SK-N-SH (cell line): ENCODE results near the gene TGIF1.

ENCODE experiments used
- GABPA ChIP-seq: IDR thresholded peaks from 2 replicates; pipeline ENCODE4 v1.4.0; 2012; ENCODE audit warnings: low read depth, mild to moderate bottlenecking
- POLR2AphosphoS5 ChIP-seq: IDR thresholded peaks from 2 replicates; pipeline ENCODE4 v1.6.1; 2012; ENCODE audit warnings: low read depth, low read length
- YY1 ChIP-seq: IDR thresholded peaks from 2 replicates; pipeline ENCODE4 v1.4.0; 2012; ENCODE audit warnings: low read depth, mild to moderate bottlenecking
- TF ChIP-seq, protein P1 (sequence below): IDR thresholded peaks from 2 replicates; pipeline ENCODE4 v1.6.1; 2012; ENCODE audit warnings: mild to moderate bottlenecking, low read depth, low read length, moderate library complexity
- TF ChIP-seq, protein P2 (sequence below): fragments of 200-600 bp; sonication (generic); IDR thresholded peaks from 2 replicates; pipeline ENCODE4 v1.6.1; 2017; ENCODE audit warnings: antibody characterized with exemption, mild to moderate bottlenecking, moderate library complexity

- TF ChIP-seq POLR2AphosphoS5 (no peak), GABPA (no peak), YY1 (no peak)
- TF ChIP-seq, protein P1, sequence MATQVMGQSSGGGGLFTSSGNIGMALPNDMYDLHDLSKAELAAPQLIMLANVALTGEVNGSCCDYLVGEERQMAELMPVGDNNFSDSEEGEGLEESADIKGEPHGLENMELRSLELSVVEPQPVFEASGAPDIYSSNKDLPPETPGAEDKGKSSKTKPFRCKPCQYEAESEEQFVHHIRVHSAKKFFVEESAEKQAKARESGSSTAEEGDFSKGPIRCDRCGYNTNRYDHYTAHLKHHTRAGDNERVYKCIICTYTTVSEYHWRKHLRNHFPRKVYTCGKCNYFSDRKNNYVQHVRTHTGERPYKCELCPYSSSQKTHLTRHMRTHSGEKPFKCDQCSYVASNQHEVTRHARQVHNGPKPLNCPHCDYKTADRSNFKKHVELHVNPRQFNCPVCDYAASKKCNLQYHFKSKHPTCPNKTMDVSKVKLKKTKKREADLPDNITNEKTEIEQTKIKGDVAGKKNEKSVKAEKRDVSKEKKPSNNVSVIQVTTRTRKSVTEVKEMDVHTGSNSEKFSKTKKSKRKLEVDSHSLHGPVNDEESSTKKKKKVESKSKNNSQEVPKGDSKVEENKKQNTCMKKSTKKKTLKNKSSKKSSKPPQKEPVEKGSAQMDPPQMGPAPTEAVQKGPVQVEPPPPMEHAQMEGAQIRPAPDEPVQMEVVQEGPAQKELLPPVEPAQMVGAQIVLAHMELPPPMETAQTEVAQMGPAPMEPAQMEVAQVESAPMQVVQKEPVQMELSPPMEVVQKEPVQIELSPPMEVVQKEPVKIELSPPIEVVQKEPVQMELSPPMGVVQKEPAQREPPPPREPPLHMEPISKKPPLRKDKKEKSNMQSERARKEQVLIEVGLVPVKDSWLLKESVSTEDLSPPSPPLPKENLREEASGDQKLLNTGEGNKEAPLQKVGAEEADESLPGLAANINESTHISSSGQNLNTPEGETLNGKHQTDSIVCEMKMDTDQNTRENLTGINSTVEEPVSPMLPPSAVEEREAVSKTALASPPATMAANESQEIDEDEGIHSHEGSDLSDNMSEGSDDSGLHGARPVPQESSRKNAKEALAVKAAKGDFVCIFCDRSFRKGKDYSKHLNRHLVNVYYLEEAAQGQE, result no peak
- TF ChIP-seq, protein P2, sequence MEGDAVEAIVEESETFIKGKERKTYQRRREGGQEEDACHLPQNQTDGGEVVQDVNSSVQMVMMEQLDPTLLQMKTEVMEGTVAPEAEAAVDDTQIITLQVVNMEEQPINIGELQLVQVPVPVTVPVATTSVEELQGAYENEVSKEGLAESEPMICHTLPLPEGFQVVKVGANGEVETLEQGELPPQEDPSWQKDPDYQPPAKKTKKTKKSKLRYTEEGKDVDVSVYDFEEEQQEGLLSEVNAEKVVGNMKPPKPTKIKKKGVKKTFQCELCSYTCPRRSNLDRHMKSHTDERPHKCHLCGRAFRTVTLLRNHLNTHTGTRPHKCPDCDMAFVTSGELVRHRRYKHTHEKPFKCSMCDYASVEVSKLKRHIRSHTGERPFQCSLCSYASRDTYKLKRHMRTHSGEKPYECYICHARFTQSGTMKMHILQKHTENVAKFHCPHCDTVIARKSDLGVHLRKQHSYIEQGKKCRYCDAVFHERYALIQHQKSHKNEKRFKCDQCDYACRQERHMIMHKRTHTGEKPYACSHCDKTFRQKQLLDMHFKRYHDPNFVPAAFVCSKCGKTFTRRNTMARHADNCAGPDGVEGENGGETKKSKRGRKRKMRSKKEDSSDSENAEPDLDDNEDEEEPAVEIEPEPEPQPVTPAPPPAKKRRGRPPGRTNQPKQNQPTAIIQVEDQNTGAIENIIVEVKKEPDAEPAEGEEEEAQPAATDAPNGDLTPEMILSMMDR, result no peak
Measured at GRCh38 chr18:3411854-3412268, 38.1 kb upstream of the TGIF1 start.
